Chondrocyte (in vitro differentiated cells): ENCODE measurements around the gene ZNF652. TPM values are rescaled to one million over a fixed set of nuclear protein-coding genes. Genes with fewer than 3 reads are reported as not detected.
"Not testable (repeated sequence)": the region's sequence is repeated elsewhere in the genome, so short reads cannot be mapped to it uniquely, and the experiment has no call there.

Experiments
- DNase-seq: peaks from one replicate; pipeline ENCODE4 v3.0.0; 2021; ENCODE audit warnings: mixed read lengths, low spot score
- H3K27ac Mint-ChIP-seq: one replicate; pipeline ENCODE4 v1.8.0; 2021; ENCODE audit warnings: mild to moderate bottlenecking, moderate library complexity, mixed read lengths; ENCODE audit not compliant: unreplicated experiment
- H3K27me3 Mint-ChIP-seq: 2 replicates; pipeline ENCODE4 v1.8.0; 2021; ENCODE audit warnings: low read depth, mixed read lengths
- H3K36me3 Mint-ChIP-seq: 2 replicates; pipeline ENCODE4 v1.8.0; 2021; ENCODE audit warnings: low read depth, mixed read lengths
- H3K4me1 Mint-ChIP-seq: 2 replicates; pipeline ENCODE4 v1.8.0; 2021; ENCODE audit warnings: low read depth, mild to moderate bottlenecking, mixed read lengths
- H3K4me3 Mint-ChIP-seq: one replicate; pipeline ENCODE4 v1.8.0; 2021; ENCODE audit warnings: mild to moderate bottlenecking, moderate library complexity, mixed read lengths; ENCODE audit not compliant: unreplicated experiment
- H3K9me3 Mint-ChIP-seq: 2 replicates; pipeline ENCODE4 v1.8.0; 2021; ENCODE audit warnings: low read depth, mixed read lengths
- CTCF ChIP-seq: fragments of 200-600 bp; sonication (generic); IDR thresholded peaks from 2 replicates; pipeline ENCODE4 v1.5.0; 2021; ENCODE audit warnings: antibody characterized with exemption, mild to moderate bottlenecking, moderate library complexity
- total RNA-seq: library from RNA; stranded (reverse); gene quantifications from 3 replicates; pipeline ENCODE4 v1.2.1, GENCODE V29; 2021

Gene ZNF652
- total RNA-seq, 1 donor from 2014 or later: 48.0 TPM

DNA sequence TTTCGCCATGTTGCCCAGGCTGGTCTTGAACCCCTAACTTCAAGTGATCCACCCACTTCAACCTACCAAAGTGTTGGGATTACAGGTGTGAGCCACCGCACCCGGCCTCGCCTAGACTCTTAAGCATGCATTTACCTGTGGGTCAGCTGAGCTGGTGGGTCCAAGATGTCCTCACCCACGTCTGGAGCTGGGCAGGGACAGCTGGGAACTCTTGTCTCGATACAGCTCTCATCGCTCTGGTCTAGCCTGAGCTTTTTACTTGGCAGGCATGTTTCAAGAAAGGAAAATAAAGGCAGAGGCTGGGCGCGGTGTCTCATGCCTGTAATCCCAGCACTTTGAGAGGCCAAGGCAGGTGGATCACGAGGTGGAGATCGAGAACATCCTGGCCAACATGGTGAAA is 74.6 kb downstream of the ZNF652 start:
- Mint-ChIP-seq H3K4me1 (no peaks in the 10 kb centered on the region), H3K27ac (no peak overlapping the region), H3K36me3 (peaks cover 3% of the 10 kb centered on the region), H3K27me3 (peaks cover 2% of the 10 kb centered on the region), H3K4me3 (no peak overlapping the region), H3K9me3 (no peaks in the 10 kb centered on the region)
- no peak for TF ChIP-seq CTCF
- no peak for DNase-seq

- not testable (repeated sequence) for H3K27ac Mint-ChIP-seq, H3K4me3 Mint-ChIP-seq, H3K27me3 Mint-ChIP-seq, H3K36me3 Mint-ChIP-seq, H3K9me3 Mint-ChIP-seq, H3K4me1 Mint-ChIP-seq
- peak; percentile 51 for DNase-seq
These were observed 75.6 kb downstream of the ZNF652 start for GRCh38 chr17:49286261-49286973.

GRCh38 chr17:49285716-49286115 is 76.3 kb downstream of the ZNF652 start:
- H3K9me3 Mint-ChIP-seq: no peaks in the 10 kb centered on the region
- H3K27me3 Mint-ChIP-seq: peaks cover 2% of the 10 kb centered on the region
- H3K4me1 Mint-ChIP-seq: no peaks in the 10 kb centered on the region
- no peak overlapping the region for H3K4me3 Mint-ChIP-seq
- no peak overlapping the region for H3K27ac Mint-ChIP-seq
- peak; percentile 22 for DNase-seq
- no peak for TF ChIP-seq CTCF
- H3K36me3 Mint-ChIP-seq: peaks cover 5% of the 10 kb centered on the region

GRCh38 chr17:49280918-49281317 is 81.1 kb downstream of the ZNF652 start:
- no peak for DNase-seq
- TF ChIP-seq CTCF: no peak
- H3K27ac Mint-ChIP-seq: no peak overlapping the region
- no peak overlapping the region for H3K4me3 Mint-ChIP-seq
- peaks cover 2% of the 10 kb centered on the region for H3K27me3 Mint-ChIP-seq
- no peaks in the 10 kb centered on the region for H3K4me1 Mint-ChIP-seq
- H3K36me3 Mint-ChIP-seq: peaks cover 7% of the 10 kb centered on the region
- H3K9me3 Mint-ChIP-seq: no peaks in the 10 kb centered on the region

- Mint-ChIP-seq H3K27me3 (peaks cover 2% of the 10 kb centered on the region), H3K27ac (no peak overlapping the region), H3K4me3 (no peak overlapping the region), H3K9me3 (no peaks in the 10 kb centered on the region), H3K36me3 (peaks cover 7% of the 10 kb centered on the region), H3K4me1 (no peaks in the 10 kb centered on the region)
- no peak for TF ChIP-seq CTCF
- peak; percentile 13 for DNase-seq
These were observed 82.0 kb downstream of the ZNF652 start for GRCh38 chr17:49280061-49280460.

DNA sequence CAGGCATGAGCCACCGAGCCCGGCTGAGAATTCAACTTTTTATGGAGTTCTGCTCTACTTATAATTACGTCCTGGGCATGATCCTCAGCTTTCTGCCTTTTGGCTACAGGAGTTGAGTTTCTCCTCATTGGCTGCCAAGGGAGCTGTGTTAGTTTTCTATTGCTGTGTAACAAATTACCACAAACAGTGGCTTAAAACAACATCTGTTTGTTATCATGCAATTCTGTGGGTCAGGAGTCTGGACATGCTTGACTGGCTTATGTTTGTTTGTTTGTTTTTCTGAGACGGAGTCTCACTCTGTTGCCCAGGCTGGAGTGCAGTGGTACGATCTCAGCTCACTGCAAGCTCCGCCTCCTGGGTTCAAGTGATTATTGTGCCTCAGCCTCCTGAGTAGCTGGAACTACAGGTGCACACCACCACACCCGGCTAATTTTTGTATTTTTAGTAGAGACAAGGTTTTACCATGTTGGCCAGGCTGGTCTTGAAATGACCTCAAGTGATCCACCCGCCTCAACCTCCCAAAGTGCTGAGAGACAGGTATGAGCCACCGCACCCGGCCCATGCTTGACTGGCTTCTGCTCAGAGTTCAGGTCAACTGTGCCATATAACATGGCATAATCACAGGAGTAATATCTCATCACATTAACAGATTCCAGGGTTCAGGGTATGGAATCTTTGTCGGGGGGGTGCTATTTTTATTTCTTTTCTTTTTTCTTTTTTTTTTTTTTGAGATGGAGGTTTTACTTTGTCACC is 82.6 kb downstream of the ZNF652 start:
- not testable (repeated sequence) for H3K27me3 Mint-ChIP-seq, H3K4me3 Mint-ChIP-seq, H3K36me3 Mint-ChIP-seq

More for the DNA sequence above, 82.6 kb downstream of the ZNF652 start:
- DNase-seq: peak; percentile 40
- H3K4me1 Mint-ChIP-seq, H3K27ac Mint-ChIP-seq, H3K9me3 Mint-ChIP-seq: not testable (repeated sequence)
